Transverse colon (tissue), 4 donors: ENCODE measurements around the gene FBF1. TPM values are rescaled to one million over a fixed set of nuclear protein-coding genes. Genes with fewer than 3 reads are reported as not detected.

Experiments used
- total RNA-seq, 4 donors: library from RNA; depleted of rRNA; stranded (reverse); fragments of >200 nt; gene quantifications; one replicate each; pipeline ENCODE4 v1.1.0, GENCODE V29; 2016

FBF1 gene
- total RNA-seq, 4 donors from 2014 or later, result 2.9 to 29.9 (median 7.9) TPM

Other genes with a start within 250 kb of the FBF1 start
- 100 to 1,000 TPM; 196 to 323 (median 229) TPM for gene ITGB4, start 219.6 kb downstream of the FBF1 start, total RNA-seq
- 100 to 1,000 TPM in 1 of 4 donors, 10 to 100 TPM in 1, 1 to 10 TPM in 2; 9.3 to 116 (median 30.9) TPM for gene GALK1, start 175.8 kb downstream of the FBF1 start, total RNA-seq
- 10 to 100 TPM; 24.0 to 99.1 (median 63.1) TPM for gene UNK, start 156.2 kb downstream of the FBF1 start, total RNA-seq
- gene UNC13D, start 96.6 kb downstream of the FBF1 start, total RNA-seq, result 10 to 100 TPM in 3 of 4 donors, 1 to 10 TPM in 1; 3.0 to 48.3 (median 16.2) TPM
- 10 to 100 TPM; 27.7 to 75.1 (median 56.8) TPM for gene WBP2, start 85.7 kb downstream of the FBF1 start, total RNA-seq
- gene TRIM47, start 62.5 kb downstream of the FBF1 start, total RNA-seq, result 100 to 1,000 TPM in 1 of 4 donors, 10 to 100 TPM in 3; 38.6 to 118 (median 41.0) TPM
- 10 to 100 TPM; 16.8 to 21.7 (median 20.5) TPM for gene TRIM65, start 44.1 kb downstream of the FBF1 start, total RNA-seq
- gene MRPL38, start 36.2 kb downstream of the FBF1 start, total RNA-seq, result 100 to 1,000 TPM in 1 of 4 donors, 10 to 100 TPM in 3; 40.6 to 117 (median 48.5) TPM
- gene ACOX1, start 38.1 kb upstream of the FBF1 start, total RNA-seq, result 100 to 1,000 TPM in 3 of 4 donors, 10 to 100 TPM in 1; 37.0 to 254 (median 212) TPM
- gene TEN1, start 38.2 kb upstream of the FBF1 start, total RNA-seq, result 100 to 1,000 TPM in 1 of 4 donors, 10 to 100 TPM in 3; 18.7 to 137 (median 20.7) TPM
- gene CDK3, start 59.8 kb upstream of the FBF1 start, total RNA-seq, result 10 to 100 TPM in 2 of 4 donors, 1 to 10 TPM in 1, not detected in 1; 5.4 to 24.6 (median 16.9) TPM
- 10 to 100 TPM; 17.1 to 23.7 (median 20.6) TPM for gene EVPL, start 86.3 kb upstream of the FBF1 start, total RNA-seq
- gene SRP68, start 131.5 kb upstream of the FBF1 start, total RNA-seq, result 10 to 100 TPM; 11.6 to 44.8 (median 30.4) TPM
- gene GALR2, start 133.7 kb upstream of the FBF1 start, total RNA-seq, result 1 to 10 TPM in 3 of 4 donors, not detected in 1; 1.9 to 10.0 (median 3.2) TPM
- under 1 TPM in 1 of 4 donors, not detected in 3; 0.40 TPM for gene ZACN, start 138.1 kb upstream of the FBF1 start, total RNA-seq
- 100 to 1,000 TPM in 2 of 4 donors, 10 to 100 TPM in 2; 88.0 to 143 (median 105) TPM for gene EXOC7, start 162.7 kb upstream of the FBF1 start, total RNA-seq
- gene FOXJ1, start 200.2 kb upstream of the FBF1 start, total RNA-seq, result 1 to 10 TPM in 2 of 4 donors, under 1 TPM in 1, not detected in 1; 0.82 to 7.4 (median 1.9) TPM